HG03139 (cell line): ENCODE results near the gene PPP1R1C.

ENCODE experiments used
- ATAC-seq: cut with Tn5 transposase; IDR thresholded peaks from one replicate; pipeline ENCODE4 v1.9.1; 2021; ENCODE audit not compliant: unreplicated experiment

The PPP1R1C gene

GRCh38 chr2:182058056-182058455 is 72.4 kb downstream of the PPP1R1C start:
- ATAC-seq: no peak

- no peak for ATAC-seq
These were observed 76.1 kb downstream of the PPP1R1C start for GRCh38 chr2:182061739-182062138.

GRCh38 chr2:182062329-182062972 is 76.8 kb downstream of the PPP1R1C start:
- ATAC-seq: no peak

- no peak for ATAC-seq
These were observed 78.5 kb downstream of the PPP1R1C start for GRCh38 chr2:182064019-182064778.

GRCh38 chr2:182066400-182067087 is 80.9 kb downstream of the PPP1R1C start:
- no peak for ATAC-seq

- no peak for ATAC-seq
These were observed 81.7 kb downstream of the PPP1R1C start for GRCh38 chr2:182067393-182067792.

GRCh38 chr2:182068811-182069210 is 83.2 kb downstream of the PPP1R1C start:
- no peak for ATAC-seq

- ATAC-seq: no peak
These were observed 83.8 kb downstream of the PPP1R1C start for GRCh38 chr2:182069416-182069815.

- no peak for ATAC-seq
These were observed 84.3 kb downstream of the PPP1R1C start for GRCh38 chr2:182069908-182070307.

GRCh38 chr2:182070736-182071135 is 85.1 kb downstream of the PPP1R1C start:
- ATAC-seq: no peak

- no peak for ATAC-seq
These were observed 87.2 kb downstream of the PPP1R1C start for GRCh38 chr2:182072861-182073260.

GRCh38 chr2:182073613-182074012 is 88.0 kb downstream of the PPP1R1C start:
- no peak for ATAC-seq

- ATAC-seq: no peak
These were observed 91.4 kb downstream of the PPP1R1C start for GRCh38 chr2:182077023-182077422.

- no peak for ATAC-seq
These were observed 91.9 kb downstream of the PPP1R1C start for GRCh38 chr2:182077448-182078142.

GRCh38 chr2:182078988-182079602 is 93.4 kb downstream of the PPP1R1C start:
- no peak for ATAC-seq

- ATAC-seq: no peak
These were observed 94.8 kb downstream of the PPP1R1C start for GRCh38 chr2:182080493-182080892.

- ATAC-seq: no peak
These were observed 96.1 kb downstream of the PPP1R1C start for GRCh38 chr2:182081602-182082260.

- ATAC-seq: no peak
These were observed 103.1 kb downstream of the PPP1R1C start for GRCh38 chr2:182088681-182089320.

- ATAC-seq: no peak
These were observed 104.8 kb downstream of the PPP1R1C start for GRCh38 chr2:182090486-182090885.

- ATAC-seq: no peak
These were observed 112.0 kb downstream of the PPP1R1C start for GRCh38 chr2:182097571-182098164.
